GM13977 (cell line): Measurements from ENCODE around the gene KDELR3.

Experiments used
- DNase-seq: peaks from one replicate; pipeline ENCODE4 v3.0.0; 2012; ENCODE audit warnings: low spot score
- CTCF ChIP-seq: IDR thresholded peaks from 2 replicates; pipeline ENCODE4 v1.5.1; 2012; ENCODE audit warnings: mild to moderate bottlenecking, control low read depth; ENCODE audit not compliant: insufficient read depth; ENCODE audit errors: extremely low read depth, missing control alignments
- in situ Hi-C: fragments of 300-500 bp; cut with MboI; formaldehyde crosslinking; loops from one replicate; pipeline ENCODE4 v1.12.0; 2022; ENCODE audit warnings: low sequenced_read_pairs, low pct_unique_long_range_greater_than_20kb, mixed read lengths, inconsistent platforms; ENCODE audit not compliant: unreplicated experiment

Gene KDELR3

DNA sequence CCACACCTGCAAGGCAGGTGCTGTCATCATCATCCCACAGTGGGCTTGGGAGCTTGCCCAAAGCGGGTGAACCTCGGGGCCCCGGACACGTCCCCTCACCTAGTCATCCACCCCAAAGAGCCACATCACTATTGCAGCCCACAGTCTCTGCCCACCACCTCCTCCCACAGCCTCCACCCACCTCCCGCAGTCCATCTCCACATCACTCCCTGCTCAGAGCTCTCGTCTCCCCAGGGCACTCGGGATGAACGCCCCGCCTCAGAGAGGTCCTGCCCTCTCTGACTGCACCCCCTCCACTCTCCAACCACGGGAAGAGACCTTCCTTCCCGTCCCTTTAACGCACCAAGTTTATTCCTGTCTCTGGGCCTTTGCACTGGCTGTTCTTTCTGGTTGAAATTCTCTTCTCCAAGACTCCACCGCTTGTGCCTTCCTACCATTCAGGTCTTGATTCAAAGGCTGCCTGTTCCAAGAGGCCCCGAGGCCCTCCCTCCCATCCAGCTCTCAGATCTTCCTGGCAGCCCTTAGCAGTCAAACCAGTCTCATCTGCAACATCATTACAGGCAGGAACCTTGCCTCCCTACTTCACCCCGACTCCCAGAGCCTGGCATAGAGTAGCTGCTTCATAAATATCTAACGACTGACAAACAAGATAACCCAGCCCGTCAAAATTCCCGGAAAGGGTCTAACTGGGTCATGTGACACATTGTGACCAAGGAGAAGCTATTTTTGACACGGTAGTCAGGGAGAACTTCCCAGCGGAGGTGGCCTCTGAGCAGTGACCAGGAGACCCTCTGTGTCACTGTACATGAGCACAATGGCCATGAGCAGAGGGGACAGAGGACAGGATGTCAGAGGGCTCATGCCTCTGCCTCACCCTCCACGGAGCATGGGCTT is 24.0 kb upstream of the KDELR3 start:
- TF ChIP-seq CTCF, result no peak
- no peak for DNase-seq
- in situ Hi-C loops, result no loop called here

- in situ Hi-C loops, result no loop called here
- no peak for DNase-seq
- no peak for TF ChIP-seq CTCF
These were observed 23.1 kb upstream of the KDELR3 start for GRCh38 chr22:38444783-38445182.

GRCh38 chr22:38446018-38446601 is 21.8 kb upstream of the KDELR3 start:
- DNase-seq, result no peak
- in situ Hi-C loops, result no loop called here
- no peak for TF ChIP-seq CTCF

- in situ Hi-C loops, result no loop called here
- TF ChIP-seq CTCF, result no peak
- DNase-seq, result no peak
These were observed 18.8 kb upstream of the KDELR3 start for GRCh38 chr22:38448945-38449745.

- TF ChIP-seq CTCF, result no peak
- no peak for DNase-seq
- in situ Hi-C loops, result no loop called here
These were observed 18.1 kb upstream of the KDELR3 start for GRCh38 chr22:38449776-38450175.

GRCh38 chr22:38450234-38450797 is 17.6 kb upstream of the KDELR3 start:
- DNase-seq, result no peak
- in situ Hi-C loops, result no loop called here
- TF ChIP-seq CTCF, result no peak
